K562 (cell line): Measurements from ENCODE around the gene ARHGAP30. TPM values are rescaled to one million over a fixed set of nuclear protein-coding genes. Genes with fewer than 3 reads are reported as not detected.
"Not testable (repeated sequence)": the region's sequence is repeated elsewhere in the genome, so short reads cannot be mapped to it uniquely, and the experiment has no call there.

Experiments used
- ATAC-seq: fragments of 200-7000 bp; cut with Tn5 transposase; 3 replicates; pipeline ENCODE4 v1.9.1; 2020; ENCODE audit warnings: moderate library complexity
- BruUV-seq: library from RNA; stranded (reverse); fragments of 400-500 nt; replicated peaks from 2 replicates; lab custom pipeline; 2021; lab: Mats Ljungman, UMichigan
- CTCF ChIA-PET: fragments of 300-600 bp; formaldehyde crosslinking; extraction: SDS; loops from one replicate; lab custom pipeline; 2021; ENCODE audit warnings: low intra/inter-chr PET ratio; lab: Yijun Ruan, JAX
- POLR2A ChIA-PET: fragments of 300-600, 350-650 bp; sonication (Branson Sonifier 250); formaldehyde crosslinking; extraction: SDS; loops from one replicate; lab custom pipeline; 2021; ENCODE audit warnings: antibody characterized with exemption, inconsistent platforms; lab: Yijun Ruan, JAX
- DNase-seq, 4 experiments: peaks; one replicate each; pipeline versions ENCODE4 v3.0.0 to v3.0.0-alpha.2; 2011 to 2018; ENCODE audit warnings: low spot score in 3 of 4, mixed read lengths in 3 of 4; ENCODE audit errors: extremely low read depth in 1 of 4
- FAIRE-seq: peaks from 2 replicates; lab custom pipeline; 2011; peaks lifted over from hg19 to GRCh38; lab: Jason Lieb, UNC
- H2AFZ ChIP-seq: 2 replicates; pipeline ENCODE4 v1.6.0; 2011; ENCODE audit warnings: low read depth, low read length, control low read depth, inconsistent platforms
- H3K27ac ChIP-seq: fragments of 200-600 bp; 3 replicates; pipeline ENCODE4 v1.8.0; 2011; ENCODE audit warnings: low read depth, mild to moderate bottlenecking, control low read depth, inconsistent platforms, low read length, moderate library complexity, mixed read lengths; ENCODE audit errors: extremely low read depth
- H3K27me3 ChIP-seq, 2 experiments: fragments of 300-600 bp in 1 of 2; 2 replicates in 1 of 2; 3 replicates in 1 of 2; pipeline versions ENCODE4 v1.6.0 to v1.8.0; 2011; ENCODE audit warnings: inconsistent platforms in 2 of 2, low read length in 2 of 2, mild to moderate bottlenecking in 1 of 2, mixed read lengths in 1 of 2, moderate library complexity in 1 of 2; ENCODE audit not compliant: control insufficient read depth in 2 of 2, insufficient read depth in 2 of 2
- H3K36me3 ChIP-seq: fragments of 300-600 bp; 3 replicates; pipeline ENCODE4 v1.8.0; 2011; ENCODE audit warnings: mild to moderate bottlenecking, low read length, inconsistent platforms; ENCODE audit not compliant: control insufficient read depth, insufficient read depth
- H3K4me1 ChIP-seq, 2 experiments: fragments of 200-600 bp in 1 of 2; replicated peaks in 1 of 2; 2 replicates in 1 of 2; 3 replicates in 1 of 2; pipeline versions ENCODE4 v1.5.1 to v1.8.0; 2011; ENCODE audit warnings: inconsistent platforms in 2 of 2, low read length in 2 of 2, mild to moderate bottlenecking in 1 of 2, mixed read lengths in 1 of 2, moderate library complexity in 1 of 2; ENCODE audit not compliant: control insufficient read depth in 2 of 2, insufficient read depth in 2 of 2
- H3K4me2 ChIP-seq: 2 replicates; pipeline ENCODE4 v1.6.1; 2011; ENCODE audit warnings: low read length, control low read depth, inconsistent platforms, mixed read lengths; ENCODE audit not compliant: insufficient read depth
- H3K4me3 ChIP-seq: fragments of 200-600 bp; sonication (generic), shearing (Covaris generic); 2 replicates; pipeline ENCODE4 v1.5.1; 2016; ENCODE audit warnings: control low read depth, inconsistent platforms
- H3K79me2 ChIP-seq: fragments of 200-600 bp; 3 replicates; pipeline ENCODE4 v1.8.0; 2011; ENCODE audit warnings: low read length, inconsistent platforms; ENCODE audit not compliant: control insufficient read depth, insufficient read depth
- H3K9ac ChIP-seq, 2 experiments: 2 replicates each; pipeline versions ENCODE4 v1.6.0 to v1.6.1; 2011; ENCODE audit warnings: low read depth in 2 of 2, low read length in 2 of 2, control low read depth in 1 of 2, inconsistent platforms in 1 of 2, mild to moderate bottlenecking in 1 of 2, mixed read lengths in 1 of 2; ENCODE audit not compliant: insufficient read depth in 1 of 2
- H3K9me1 ChIP-seq: one replicate; pipeline ENCODE4 v1.6.0; 2011; ENCODE audit warnings: inconsistent platforms, mild to moderate bottlenecking, low read length, moderate library complexity; ENCODE audit not compliant: control insufficient read depth, insufficient read depth
- H3K9me3 ChIP-seq: replicated peaks from 2 replicates; pipeline ENCODE4 v1.5.1; 2011; ENCODE audit warnings: low read depth, low read length, inconsistent platforms; ENCODE audit not compliant: control insufficient read depth, insufficient read depth
- H4K20me1 ChIP-seq: replicated peaks from 2 replicates; pipeline ENCODE4 v1.6.1; 2011; ENCODE audit warnings: low read length, inconsistent platforms, mixed read lengths; ENCODE audit not compliant: control insufficient read depth, insufficient read depth
- TRIM24 ChIP-seq, 2 experiments: fragments of 450-650 bp; IDR thresholded peaks; 2 replicates each; pipeline ENCODE4 v1.6.1; 2016
- TRIM28 ChIP-seq: fragments of 450-650 bp; IDR thresholded peaks from 2 replicates; pipeline ENCODE4 v1.6.1; 2017
- ZFP36 ChIP-seq: fragments of 150-350 bp; IDR thresholded peaks from 2 replicates; pipeline ENCODE4 v1.6.1; 2018; ENCODE audit warnings: low read length, low read depth; ENCODE audit not compliant: partially characterized antibody
- ZKSCAN1 ChIP-seq: fragments of 150-350 bp; IDR thresholded peaks from 2 replicates; pipeline ENCODE4 v1.6.1; 2016; ENCODE audit warnings: low read depth, low read length
- ZNF431 ChIP-seq: sonication (generic); formaldehyde crosslinking; IDR thresholded peaks from 2 replicates; pipeline ENCODE4 v1.8.0; 2022; ENCODE audit warnings: mild to moderate bottlenecking, missing genetic modification reagents
- WGBS: fragments of 100-300 bp; shearing (Covaris generic); methylation state at CpG from one replicate; pipeline ENCODE4 v1.1.6; 2016; ENCODE audit warnings: low coverage, mixed read lengths; ENCODE audit not compliant: insufficient coverage; ENCODE audit errors: missing lambda C conversion rate; 5-methylcytosine and 5-hydroxymethylcytosine counted together
- in situ Hi-C: fragments of 300-500 bp; cut with MboI; formaldehyde crosslinking; loops from 4 replicates; pipeline ENCODE4 v1.15.0; 2018; ENCODE audit warnings: inconsistent platforms, mixed read lengths
- intact Hi-C: fragments of 100-400 bp; cut with micrococcal nuclease; formaldehyde crosslinking; loops from 2 replicates; pipeline ENCODE4 v1.14.2; 2022
- polyA plus RNA-seq, 8 experiments: library from polyadenylated mRNA; depleted of rRNA in 4 of 8; stranded (reverse) in 5 of 8; unstranded in 3 of 8; fragments of >200 nt; fragmentation: Nextera tagmentation in 2 of 8; fragmentation: Illumina TruSeq in 1 of 8; extraction: Ambion mirVana in 2 of 8; extraction: Trizol in 1 of 8; gene quantifications; 2 replicates each; pipeline versions ENCODE4 v1.2.1 to v1.2.3, GENCODE V29; 2011 to 2014; ENCODE audit warnings: inconsistent platforms in 1 of 8, missing spikeins in 1 of 8
- total RNA-seq, 7 experiments: library from RNA; depleted of rRNA in 6 of 7; stranded (reverse); fragments of >200 nt in 6 of 7; fragmentation: Illumina TruSeq in 2 of 7; extraction: Trizol in 2 of 7; gene quantifications; 2 replicates each; pipeline versions ENCODE4 v1.2.1 to v1.2.3, GENCODE V29; 2011 to 2021; ENCODE audit warnings: low replicate concordance in 1 of 7
- TF ChIP-seq, protein P1 (sequence below): sonication (generic); formaldehyde crosslinking; IDR thresholded peaks from 2 replicates; pipeline ENCODE4 v1.8.1; 2023; ENCODE audit warnings: mild to moderate bottlenecking, missing genetic modification reagents

ARHGAP30 gene
- total and polyA plus RNA-seq, 9 of the 15 experiments (the other 6 are each of a cell fraction or from before 2014, with no cell fraction given), result 0.01 to 0.73 (median 0.12) TPM

DNA sequence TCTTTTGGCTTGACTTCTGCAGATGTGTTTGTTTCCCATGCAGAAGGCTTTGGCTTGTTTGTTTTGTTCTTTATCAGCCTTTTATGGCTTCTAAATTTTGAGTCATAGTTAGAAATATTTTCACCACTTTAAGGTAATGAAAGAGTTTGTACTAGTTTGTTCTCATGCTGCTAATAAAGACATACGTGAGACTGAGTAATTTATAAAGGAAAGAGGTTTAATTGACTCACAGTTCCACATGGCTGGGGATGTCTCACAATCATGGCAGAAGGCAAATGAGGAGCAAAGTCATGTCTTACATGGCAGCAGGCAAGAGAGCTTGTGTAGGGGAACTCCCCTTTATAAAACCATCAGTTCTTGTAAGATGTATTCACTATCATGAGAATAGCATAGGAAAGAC, 42.7 kb downstream of the ARHGAP30 start:
- POLR2A ChIA-PET, result interaction anchor here (1.3 kb wide), 1 partner anchor 9 kb away, joined by 3 read pairs; no protein-coding TSS in a partner anchor

DNA sequence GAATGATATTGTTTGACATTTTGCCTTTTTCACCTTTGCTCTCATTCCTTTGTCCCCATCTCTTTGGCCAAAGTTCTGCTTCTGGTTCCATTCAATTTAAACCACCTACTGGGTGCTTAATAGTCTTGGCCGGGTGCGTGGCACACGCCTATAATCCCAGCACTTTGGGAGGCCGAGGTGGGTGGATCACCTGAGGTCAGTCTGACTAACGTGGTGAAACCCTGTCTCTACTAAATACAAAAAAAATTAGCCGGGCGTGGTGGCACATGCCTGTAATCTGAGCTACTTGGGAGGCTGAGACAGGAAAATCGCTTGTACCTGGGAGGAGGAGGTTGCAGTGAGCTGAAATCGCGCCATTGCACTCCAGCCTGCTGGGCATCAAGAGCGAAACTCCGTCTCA, 47.3 kb downstream of the ARHGAP30 start:
- POLR2A ChIA-PET, result interaction anchor here (0.6 to 0.7 kb wide), 2 partner anchors 8 to 558 kb away, joined by 3 read pairs; no protein-coding TSS in a partner anchor
- H2AFZ ChIP-seq, H4K20me1 ChIP-seq, H3K9me3 ChIP-seq, ATAC-seq, H3K36me3 ChIP-seq, intact Hi-C loops, FAIRE-seq: not testable (repeated sequence)
- Histone ChIP-seq H3K4me1 (peaks cover 24 to 30% of the 10 kb centered on the region in 2 experiments), H3K79me2 (peaks cover 38% of the 10 kb centered on the region)
- peak; percentile 82 for TF ChIP-seq ZKSCAN1
- TF ChIP-seq, protein P1, sequence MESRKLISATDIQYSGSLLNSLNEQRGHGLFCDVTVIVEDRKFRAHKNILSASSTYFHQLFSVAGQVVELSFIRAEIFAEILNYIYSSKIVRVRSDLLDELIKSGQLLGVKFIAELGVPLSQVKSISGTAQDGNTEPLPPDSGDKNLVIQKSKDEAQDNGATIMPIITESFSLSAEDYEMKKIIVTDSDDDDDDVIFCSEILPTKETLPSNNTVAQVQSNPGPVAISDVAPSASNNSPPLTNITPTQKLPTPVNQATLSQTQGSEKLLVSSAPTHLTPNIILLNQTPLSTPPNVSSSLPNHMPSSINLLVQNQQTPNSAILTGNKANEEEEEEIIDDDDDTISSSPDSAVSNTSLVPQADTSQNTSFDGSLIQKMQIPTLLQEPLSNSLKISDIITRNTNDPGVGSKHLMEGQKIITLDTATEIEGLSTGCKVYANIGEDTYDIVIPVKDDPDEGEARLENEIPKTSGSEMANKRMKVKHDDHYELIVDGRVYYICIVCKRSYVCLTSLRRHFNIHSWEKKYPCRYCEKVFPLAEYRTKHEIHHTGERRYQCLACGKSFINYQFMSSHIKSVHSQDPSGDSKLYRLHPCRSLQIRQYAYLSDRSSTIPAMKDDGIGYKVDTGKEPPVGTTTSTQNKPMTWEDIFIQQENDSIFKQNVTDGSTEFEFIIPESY (CRISPR knock-in tag), result 0 out of 2 replicates have a peak, but pooled peaks have one; percentile 25
- TF ChIP-seq, all 486 proteins: peak for 2; not testable (repeated sequence) for 484
- H3K27ac ChIP-seq, BruUV-seq, H3K4me2 ChIP-seq, in situ Hi-C loops, H3K4me3 ChIP-seq, DNase-seq, CTCF ChIA-PET, H3K9me1 ChIP-seq, H3K27me3 ChIP-seq: not testable (repeated sequence)
- WGBS, result 76% methylated on average over 12 of the region's 12 CpGs
- H3K9ac ChIP-seq, result peak overlapping the region in 1 of 2 experiments; percentile 88; a peak in 1 of 4 replicates

More for the DNA sequence above, 42.7 kb downstream of the ARHGAP30 start:
- H3K9me1 ChIP-seq, BruUV-seq, H3K9me3 ChIP-seq, H3K27ac ChIP-seq, in situ Hi-C loops, H3K4me3 ChIP-seq, DNase-seq, H4K20me1 ChIP-seq, H3K79me2 ChIP-seq, H2AFZ ChIP-seq, H3K4me2 ChIP-seq, H3K36me3 ChIP-seq, H3K9ac ChIP-seq, H3K27me3 ChIP-seq, FAIRE-seq, ATAC-seq, H3K4me1 ChIP-seq, CTCF ChIA-PET, intact Hi-C loops: not testable (repeated sequence)
- 58% methylated on average over 1 of the region's 1 CpG for WGBS
- TF ChIP-seq TRIM28 (peak; percentile 59; the same call in 1 of the 2 replicates), ZNF431 (peak; percentile 94), ZFP36 (peak; percentile 17), TRIM24 (IDR thresholded peaks at IDR 0.05) (peak in 1 of 2 experiments; percentile 37; a peak in 2 of 4 replicates)
